Left renal pelvis (tissue), 4 donors: Measurements from ENCODE around the gene NRN1L. TPM values are rescaled to one million over a fixed set of nuclear protein-coding genes. Genes with fewer than 3 reads are reported as not detected.
A peak's percentile ranks its signal among the peaks of the same experiment; 100 is the strongest.

Source experiments
- DNase-seq, 4 donors: peaks; one replicate each; pipeline ENCODE4 v3.0.0-alpha.2; 2013; ENCODE audit warnings: low read depth in 4 of 4, low spot score in 3 of 4
- polyA plus RNA-seq, 4 donors: library from polyadenylated mRNA; unstranded; fragments of 120-200 nt; gene quantifications; one replicate each; pipeline ENCODE4 v1.2.1, GENCODE V29; 2013; ENCODE audit not compliant: insufficient read length in 4 of 4

Gene NRN1L
- polyA plus RNA-seq, 4 donors: 0.39 to 0.94 (median 0.93) TPM; not detected in 1

DNA sequence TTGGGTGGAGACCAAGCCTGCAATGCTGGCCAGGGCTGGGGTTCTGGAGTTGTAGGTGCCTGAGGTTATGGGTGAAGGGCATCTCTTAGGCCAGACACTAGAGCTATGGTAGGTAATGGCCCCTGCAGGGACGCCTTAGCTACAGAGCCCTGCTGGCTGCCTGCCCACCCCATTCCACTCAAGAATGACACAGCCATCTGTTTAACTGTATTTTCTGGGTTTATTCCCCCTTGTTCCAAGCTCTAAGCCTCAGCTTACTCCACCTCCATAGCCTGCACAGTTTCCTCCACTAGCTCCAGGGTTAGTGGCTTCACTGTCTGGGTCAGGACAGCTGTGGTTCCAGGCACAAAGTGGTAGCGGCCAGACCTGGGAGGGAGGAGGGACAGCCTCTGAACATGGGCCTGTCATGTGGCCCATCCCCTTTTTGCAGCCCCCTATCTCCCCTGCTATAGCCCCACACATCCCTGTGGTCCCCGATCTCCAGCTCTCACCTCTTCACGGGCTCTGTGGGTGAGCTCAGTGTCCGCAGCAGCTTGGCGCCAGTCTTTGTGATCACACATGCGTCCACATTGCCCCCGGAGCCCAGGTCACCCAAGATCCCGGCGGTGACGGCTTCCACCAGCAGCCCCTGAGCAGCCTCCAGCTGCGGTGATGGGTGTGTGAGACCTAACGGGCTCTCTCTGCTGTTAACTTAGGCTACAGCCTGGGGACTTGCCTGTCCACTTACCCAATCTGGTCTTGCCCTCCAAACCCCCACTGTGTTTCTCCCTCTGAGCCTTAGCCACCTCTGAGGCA lies 49.8 kb downstream of the NRN1L start:
- DNase-seq: no peak

DNA sequence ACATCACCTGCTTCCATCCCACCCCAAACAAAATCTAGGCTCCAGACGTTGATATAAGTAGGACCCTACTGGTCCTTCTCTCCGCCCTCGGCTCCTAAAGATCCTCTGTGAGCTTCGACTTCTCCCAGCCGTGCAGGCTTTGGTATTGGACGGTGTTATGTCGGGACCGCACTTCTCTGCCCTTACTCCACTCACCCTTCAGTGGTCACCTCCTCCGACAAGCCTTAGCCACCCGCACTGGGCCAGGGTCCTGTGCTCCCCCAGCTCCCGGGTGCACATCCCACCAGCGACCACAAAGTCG lies 50.4 kb downstream of the NRN1L start:
- no peak for DNase-seq

DNA sequence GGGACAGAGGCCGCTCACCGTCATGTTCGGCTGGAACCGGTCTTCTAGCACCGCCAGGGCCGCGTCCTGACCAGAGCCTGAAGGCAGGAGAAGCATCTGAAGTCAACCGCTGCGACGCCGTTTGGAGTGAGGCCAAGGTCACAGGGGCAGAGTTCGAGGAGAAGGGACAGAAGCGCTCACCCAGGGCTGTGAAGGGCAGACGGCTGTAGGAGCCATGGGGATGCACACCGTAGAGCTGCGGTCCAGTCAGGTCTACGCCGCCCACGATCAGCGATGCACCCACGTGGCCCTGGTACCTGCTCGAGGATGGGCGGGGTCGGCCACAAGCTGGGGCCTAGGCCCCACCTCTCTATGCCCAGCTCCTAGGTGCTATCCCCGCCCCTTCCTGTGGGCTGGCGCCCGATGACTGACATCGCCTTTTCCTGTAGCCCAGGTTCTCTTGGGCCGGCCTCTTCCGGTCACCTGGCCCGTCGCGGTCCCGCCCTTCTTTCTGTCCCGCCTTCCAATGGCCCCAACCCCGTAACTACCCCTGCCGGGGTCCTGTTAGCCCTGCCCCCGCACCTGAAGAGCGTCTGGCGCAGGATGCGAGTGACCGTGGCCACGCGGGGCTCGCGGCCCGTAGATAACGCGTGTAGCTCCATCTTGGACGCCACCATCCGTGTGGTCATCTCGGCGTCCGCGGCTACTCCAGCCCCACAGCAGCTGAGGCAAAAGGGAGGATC lies 50.9 kb downstream of the NRN1L start:
- DNase-seq: peak; percentile 84 to 93 (median 92)

Other genes starting within 250 kb of the NRN1L start
- gene CARMIL2, start 239.7 kb upstream of the NRN1L start, polyA plus RNA-seq: 1 to 10 TPM in 1 of 4 donors, under 1 TPM in 3; 0.78 to 1.4 (median 0.84) TPM
- gene ACD, start 224.6 kb upstream of the NRN1L start, polyA plus RNA-seq: 10 to 100 TPM; 19.4 to 30.0 (median 21.8) TPM
- gene PARD6A, start 223.9 kb upstream of the NRN1L start, polyA plus RNA-seq: 1 to 10 TPM; 2.8 to 3.5 (median 3.3) TPM
- 10 to 100 TPM; 13.1 to 39.2 (median 19.1) TPM for gene ENKD1, start 218.1 kb upstream of the NRN1L start, polyA plus RNA-seq
- gene C16orf86, start 218.1 kb upstream of the NRN1L start, polyA plus RNA-seq: 1 to 10 TPM; 1.7 to 4.3 (median 2.7) TPM
- gene GFOD2, start 165.6 kb upstream of the NRN1L start, polyA plus RNA-seq: 10 to 100 TPM; 17.7 to 24.5 (median 20.7) TPM
- 10 to 100 TPM; 19.2 to 31.1 (median 21.8) TPM for gene RANBP10, start 78.3 kb upstream of the NRN1L start, polyA plus RNA-seq
- gene TSNAXIP1, start 78.0 kb upstream of the NRN1L start, polyA plus RNA-seq: 1 to 10 TPM; 2.9 to 9.8 (median 7.1) TPM
- 10 to 100 TPM; 27.7 to 34.1 (median 29.6) TPM for gene THAP11, start 42.6 kb upstream of the NRN1L start, polyA plus RNA-seq
- 100 to 1,000 TPM; 103 to 128 (median 126) TPM for gene NUTF2, start 38.0 kb upstream of the NRN1L start, polyA plus RNA-seq
- gene CENPT, start 37.2 kb upstream of the NRN1L start, polyA plus RNA-seq: 10 to 100 TPM; 41.2 to 60.4 (median 44.7) TPM
- gene EDC4, start 11.8 kb upstream of the NRN1L start, polyA plus RNA-seq: 100 to 1,000 TPM in 1 of 4 donors, 10 to 100 TPM in 3; 67.0 to 106 (median 83.7) TPM
- 10 to 100 TPM; 31.0 to 36.4 (median 34.3) TPM for gene PSKH1, start 8.4 kb downstream of the NRN1L start, polyA plus RNA-seq
- gene CTRL, start 47.0 kb downstream of the NRN1L start, polyA plus RNA-seq: 1 to 10 TPM; 2.4 to 9.4 (median 5.6) TPM
- gene PSMB10, start 52.0 kb downstream of the NRN1L start, polyA plus RNA-seq: 10 to 100 TPM; 20.3 to 31.6 (median 22.8) TPM
- 10 to 100 TPM; 13.1 to 29.4 (median 23.7) TPM for gene LCAT, start 59.2 kb downstream of the NRN1L start, polyA plus RNA-seq
- gene SLC12A4, start 83.8 kb downstream of the NRN1L start, polyA plus RNA-seq: 10 to 100 TPM; 32.7 to 61.6 (median 38.5) TPM
- under 1 TPM in 2 of 4 donors, not detected in 2; 0.07 to 0.09 TPM for gene DPEP3, start 95.6 kb downstream of the NRN1L start, polyA plus RNA-seq
- gene DPEP2, start 114.6 kb downstream of the NRN1L start, polyA plus RNA-seq: 1 to 10 TPM in 2 of 4 donors, under 1 TPM in 2; 0.54 to 1.2 (median 0.94) TPM
- not detected for gene DPEP2NB, start 131.0 kb downstream of the NRN1L start, polyA plus RNA-seq
- gene DDX28, start 138.3 kb downstream of the NRN1L start, polyA plus RNA-seq: 10 to 100 TPM in 1 of 4 donors, 1 to 10 TPM in 3; 6.6 to 10.1 (median 9.4) TPM
- gene DUS2, start 138.4 kb downstream of the NRN1L start, polyA plus RNA-seq: 10 to 100 TPM in 3 of 4 donors, 1 to 10 TPM in 1; 9.8 to 15.8 (median 15.5) TPM
- gene NFATC3, start 200.5 kb downstream of the NRN1L start, polyA plus RNA-seq: 10 to 100 TPM; 32.0 to 38.1 (median 35.0) TPM